SH-SY5Y (cell line): ENCODE measurements around the gene SLC6A18.

Experiments used
- GATA2 ChIP-seq: IDR thresholded peaks from 2 replicates; pipeline ENCODE4 v1.6.1; 2011; ENCODE audit warnings: mild to moderate bottlenecking, low read depth, low read length
- GATA3 ChIP-seq: IDR thresholded peaks from 2 replicates; pipeline ENCODE4 v1.6.1; 2011; ENCODE audit warnings: low read depth, mild to moderate bottlenecking, low read length, moderate library complexity

DNA sequence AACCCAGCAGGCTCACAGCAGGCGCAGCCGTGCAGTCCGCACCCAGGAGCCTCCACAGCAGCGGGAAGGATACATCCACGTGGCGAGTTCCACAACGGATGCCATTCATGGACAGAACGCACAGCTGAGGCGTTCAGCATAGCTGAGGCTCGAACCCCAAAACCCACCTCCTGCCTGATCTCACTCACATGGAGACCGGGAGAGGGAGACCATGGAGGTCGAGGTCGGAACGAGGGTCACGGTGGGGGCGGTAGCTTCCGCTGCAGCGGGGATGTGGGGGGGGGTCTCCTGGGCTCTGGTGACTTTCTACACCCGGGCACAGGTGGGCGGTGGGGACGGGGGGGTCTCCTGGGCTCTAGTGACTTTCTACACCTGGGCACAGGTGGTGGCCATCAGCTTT lies 52.1 kb downstream of the SLC6A18 start:
- TF ChIP-seq GATA3 (no peak), GATA2 (no peak)
